Tibial artery (tissue), 4 donors: ENCODE results near the gene GTF3C1.

Source experiments
- DNase-seq, 2 donors: peaks; one replicate each; pipeline ENCODE4 v3.0.0-alpha.2; 2019
- H3K27ac ChIP-seq, 2 donors: fragments of 200-600 bp; sonication (generic) in 1 of 2; 1 replicate in 1 of 2; 2 replicates in 1 of 2; pipeline ENCODE4 v1.5.1; 2018 to 2019; ENCODE audit warnings: mild to moderate bottlenecking in 1 of 2
- H3K27me3 ChIP-seq, 2 donors: fragments of 200-600 bp; sonication (generic) in 1 of 2; one replicate each; pipeline versions ENCODE4 v1.5.1 to v1.6.0; 2016 to 2019
- H3K36me3 ChIP-seq, 3 donors: fragments of 200-600 bp; sonication (generic) in 2 of 3; one replicate each; pipeline ENCODE4 v1.5.1; 2016 to 2019; ENCODE audit warnings: mild to moderate bottlenecking in 2 of 3
- H3K4me1 ChIP-seq, 4 donors: fragments of 200-600 bp; sonication (generic) in 2 of 4; 1 replicate in 3 of 4; 2 replicates in 1 of 4; pipeline ENCODE4 v1.5.1; 2016 to 2019
- H3K4me3 ChIP-seq, 2 donors: fragments of 200-600 bp; sonication (generic) in 1 of 2; 1 replicate in 1 of 2; 2 replicates in 1 of 2; pipeline ENCODE4 v1.5.1; 2018 to 2019; ENCODE audit warnings: mild to moderate bottlenecking in 2 of 2
- H3K9me3 ChIP-seq, 3 donors: fragments of 200-600 bp; sonication (generic) in 1 of 3; one replicate each; pipeline ENCODE4 v1.5.1; 2016 to 2019
- CTCF ChIP-seq, 2 experiments: fragments of 200-600 bp in 1 of 2; fragments of 450-650 bp in 1 of 2; IDR thresholded peaks; one replicate each; pipeline ENCODE4 v1.5.1; 2017 to 2019; ENCODE audit warnings: antibody characterized with exemption in 2 of 2, mild to moderate bottlenecking in 1 of 2, moderate library complexity in 1 of 2
- intact Hi-C: fragments of 100-400 bp; cut with DNase I; formaldehyde crosslinking; loops from one replicate; pipeline ENCODE4 v1.15.0; 2023; ENCODE audit warnings: low total_unique reads

Gene GTF3C1

GRCh38 chr16:27518226-27518625, 31.5 kb downstream of the GTF3C1 start:
- DNase-seq = no peak
- H3K27ac ChIP-seq = no peak overlapping the region
- TF ChIP-seq CTCF (IDR thresholded peaks at IDR 0.05) = no peak

GRCh38 chr16:27517664-27518063, 32.0 kb downstream of the GTF3C1 start:
- Histone ChIP-seq H3K36me3 (peaks cover 15 to 75% (median 61%) of the 10 kb centered on the region in 3 donors), H3K4me3 (no peak overlapping the region), H3K27me3 (no peaks in the 10 kb centered on the region), H3K9me3 (no peaks in the 10 kb centered on the region), H3K4me1 (peaks cover 0 to 8% (median 2%) of the 10 kb centered on the region in 4 donors), H3K27ac (no peak overlapping the region)
- intact Hi-C loops = no loop called here
- TF ChIP-seq CTCF (IDR thresholded peaks at IDR 0.05) = no peak
- no peak for DNase-seq

More at GRCh38 chr16:27518226-27518625, 31.5 kb downstream of the GTF3C1 start:
- Histone ChIP-seq H3K4me3 (no peak overlapping the region), H3K27me3 (no peaks in the 10 kb centered on the region), H3K9me3 (no peaks in the 10 kb centered on the region), H3K36me3 (peaks cover 15 to 70% (median 66%) of the 10 kb centered on the region in 3 donors), H3K4me1 (peaks cover 0 to 8% (median 2%) of the 10 kb centered on the region in 4 donors)
- intact Hi-C loops = no loop called here

- Histone ChIP-seq H3K4me3 (no peak overlapping the region), H3K9me3 (no peaks in the 10 kb centered on the region), H3K27ac (no peak overlapping the region), H3K4me1 (peaks cover 0 to 7% (median 1%) of the 10 kb centered on the region in 4 donors), H3K36me3 (peaks cover 15 to 88% (median 68%) of the 10 kb centered on the region in 3 donors), H3K27me3 (no peaks in the 10 kb centered on the region)
- TF ChIP-seq CTCF (IDR thresholded peaks at IDR 0.05) = no peak
- DNase-seq = no peak
- intact Hi-C loops = no loop called here
These were observed 33.3 kb downstream of the GTF3C1 start for GRCh38 chr16:27516365-27516764.

GRCh38 chr16:27515874-27516353, 33.8 kb downstream of the GTF3C1 start:
- intact Hi-C loops = no loop called here
- Histone ChIP-seq H3K4me1 (peaks cover 0 to 2% (median 0%) of the 10 kb centered on the region in 4 donors), H3K9me3 (no peaks in the 10 kb centered on the region), H3K27me3 (no peaks in the 10 kb centered on the region), H3K36me3 (peaks cover 17 to 89% (median 73%) of the 10 kb centered on the region in 3 donors), H3K27ac (no peak overlapping the region), H3K4me3 (no peak overlapping the region)
- peak in 1 of 2 experiments; percentile 30 for TF ChIP-seq CTCF (IDR thresholded peaks at IDR 0.05)
- no peak for DNase-seq

- Histone ChIP-seq H3K27me3 (no peaks in the 10 kb centered on the region), H3K27ac (no peak overlapping the region), H3K36me3 (peaks cover 28 to 100% (median 84%) of the 10 kb centered on the region in 3 donors), H3K4me1 (no peaks in the 10 kb centered on the region), H3K4me3 (no peak overlapping the region), H3K9me3 (no peaks in the 10 kb centered on the region)
- intact Hi-C loops = no loop called here
- DNase-seq = no peak
- no peak for TF ChIP-seq CTCF (IDR thresholded peaks at IDR 0.05)
These were observed 34.9 kb downstream of the GTF3C1 start for GRCh38 chr16:27514806-27515205.
